NOMO-1 (cell line): ENCODE measurements around the gene ZNF235.
"Not testable (repeated sequence)": the region's sequence is repeated elsewhere in the genome, so short reads cannot be mapped to it uniquely, and the experiment has no call there.

Experiments used
- DNase-seq, 2 experiments: peaks; one replicate each; lab custom pipeline; 2025; ENCODE audit not compliant: unreplicated experiment in 2 of 2; lab: John Stamatoyannopoulos, UW

The ZNF235 gene

GRCh38 chr19:44304659-44305193 lies at the start of gene ZNF235:
TSS of gene ZNF235 (minus strand) at chr19:44305025. CDS start at chr19:44303404, 1,621 bp downstream.
- peak; percentile 72 to 91 for DNase-seq

- DNase-seq: no peak
Observed at GRCh38 chr19:44346556-44346955, 41.7 kb upstream of the ZNF235 start.

GRCh38 chr19:44345959-44346358 lies 41.1 kb upstream of the ZNF235 start:
- DNase-seq: no peak

GRCh38 chr19:44344255-44344654 lies 39.4 kb upstream of the ZNF235 start:
- DNase-seq: no peak

GRCh38 chr19:44341794-44342193 lies 37.0 kb upstream of the ZNF235 start:
- no peak for DNase-seq

- not testable (repeated sequence) for DNase-seq
Observed at GRCh38 chr19:44334639-44335038, 29.8 kb upstream of the ZNF235 start.

- no peak for DNase-seq
Observed at GRCh38 chr19:44332145-44332544, 27.3 kb upstream of the ZNF235 start.

GRCh38 chr19:44315883-44316282 lies 11.1 kb upstream of the ZNF235 start:
- DNase-seq: no peak

- no peak for DNase-seq
Observed at GRCh38 chr19:44313231-44313630, 8.4 kb upstream of the ZNF235 start.

- DNase-seq: no peak
Observed at GRCh38 chr19:44308011-44308410, 3.2 kb upstream of the ZNF235 start.

GRCh38 chr19:44306283-44306682 lies 1.5 kb upstream of the ZNF235 start:
- no peak for DNase-seq

GRCh38 chr19:44305457-44305856 lies 632 bp upstream of the ZNF235 start:
- no peak for DNase-seq

- peak in 1 of 2 experiments; percentile 19 for DNase-seq
Observed at GRCh38 chr19:44303976-44304568, 753 bp downstream of the ZNF235 start.

GRCh38 chr19:44303320-44303719 lies 1.5 kb downstream of the ZNF235 start:
- DNase-seq: no peak

GRCh38 chr19:44284968-44285367 lies 19.9 kb downstream of the ZNF235 start:
- DNase-seq: no peak

- no peak for DNase-seq
Observed at GRCh38 chr19:44282846-44283245, 22.0 kb downstream of the ZNF235 start.

- DNase-seq: no peak
Observed at GRCh38 chr19:44280916-44281315, 23.9 kb downstream of the ZNF235 start.

- no peak for DNase-seq
Observed at GRCh38 chr19:44278181-44278690, 26.6 kb downstream of the ZNF235 start.

GRCh38 chr19:44277331-44277730 lies 27.5 kb downstream of the ZNF235 start:
- DNase-seq: no peak

GRCh38 chr19:44260695-44261446 lies 44.0 kb downstream of the ZNF235 start:
- no peak for DNase-seq

GRCh38 chr19:44260343-44260681 lies 44.5 kb downstream of the ZNF235 start:
- no peak for DNase-seq

- DNase-seq: no peak
Observed at GRCh38 chr19:44258835-44259413, 45.9 kb downstream of the ZNF235 start.
